ENCODE results near the gene ATIC. TPM values are rescaled to one million over a fixed set of nuclear protein-coding genes. Genes with fewer than 3 reads are reported as not detected.
"Not testable (repeated sequence)": the region's sequence is repeated elsewhere in the genome, so short reads cannot be mapped to it uniquely, and the experiment has no call there.

Gene ATIC
- total RNA-seq, 2 experiments from 2014 or later: 143 to 179 TPM

- Mint-ChIP-seq H3K27ac (no peak overlapping the region), H3K9me3 (no peaks in the 10 kb centered on the region), H3K4me3 (no peak overlapping the region), H3K36me3 (ENCODE audit: low read depth) (peaks cover 15% of the 10 kb centered on the region), H3K27me3 (no peaks in the 10 kb centered on the region), H3K4me1 (no peaks in the 10 kb centered on the region)
- ChIA-PET POLR2A (no interaction called here), CTCF (interaction anchor here (1.2 kb wide), 1 partner anchor 34 kb away, joined by 5 read pairs; no protein-coding TSS in a partner anchor)
- DNase-seq: no peak
Measured at GRCh38 chr2:215358891-215359575, 47.2 kb downstream of the ATIC start.

- no peak overlapping the region for H3K27ac Mint-ChIP-seq
- no peaks in the 10 kb centered on the region for H3K9me3 Mint-ChIP-seq
- DNase-seq: no peak
- ChIA-PET POLR2A (no interaction called here), CTCF (interaction anchor here (1.2 kb wide), 1 partner anchor 34 kb away, joined by 5 read pairs; no protein-coding TSS in a partner anchor)
- no peaks in the 10 kb centered on the region for H3K27me3 Mint-ChIP-seq
- no peaks in the 10 kb centered on the region for H3K4me1 Mint-ChIP-seq
- H3K36me3 Mint-ChIP-seq (ENCODE audit: low read depth): peaks cover 15% of the 10 kb centered on the region
- H3K4me3 Mint-ChIP-seq: no peak overlapping the region
Measured at GRCh38 chr2:215359576-215359922, 47.7 kb downstream of the ATIC start.

- not testable (repeated sequence) for H3K27me3 Mint-ChIP-seq, H3K9me3 Mint-ChIP-seq
Measured at GRCh38 chr2:215360059-215360458, 48.2 kb downstream of the ATIC start.

GRCh38 chr2:215360596-215360995 is 48.7 kb downstream of the ATIC start:
- no peak overlapping the region for H3K27ac Mint-ChIP-seq
- DNase-seq: no peak
- H3K36me3 Mint-ChIP-seq (ENCODE audit: low read depth): peaks cover 15% of the 10 kb centered on the region
- H3K9me3 Mint-ChIP-seq: no peaks in the 10 kb centered on the region
- ChIA-PET CTCF (no interaction called here), POLR2A (no interaction called here)
- H3K4me1 Mint-ChIP-seq: no peaks in the 10 kb centered on the region
- no peaks in the 10 kb centered on the region for H3K27me3 Mint-ChIP-seq
- H3K4me3 Mint-ChIP-seq: no peak overlapping the region

More at GRCh38 chr2:215360059-215360458, 48.2 kb downstream of the ATIC start:
- POLR2A ChIA-PET, DNase-seq, CTCF ChIA-PET, H3K27ac Mint-ChIP-seq, H3K4me3 Mint-ChIP-seq, H3K4me1 Mint-ChIP-seq: not testable (repeated sequence)
- peaks cover 15% of the 10 kb centered on the region for H3K36me3 Mint-ChIP-seq (ENCODE audit: low read depth)

GRCh38 chr2:215361211-215361875 is 49.5 kb downstream of the ATIC start:
- H3K36me3 Mint-ChIP-seq (ENCODE audit: low read depth): peaks cover 16% of the 10 kb centered on the region
- H3K9me3 Mint-ChIP-seq: no peaks in the 10 kb centered on the region
- no peaks in the 10 kb centered on the region for H3K27me3 Mint-ChIP-seq
- CTCF ChIA-PET: no interaction called here
- no peak overlapping the region for H3K27ac Mint-ChIP-seq
- DNase-seq: no peak
- H3K4me3 Mint-ChIP-seq: no peak overlapping the region
- H3K4me1 Mint-ChIP-seq: no peaks in the 10 kb centered on the region
- POLR2A ChIA-PET: no interaction called here

GRCh38 chr2:215361876-215362561 is 50.2 kb downstream of the ATIC start:
- H3K4me3 Mint-ChIP-seq: no peak overlapping the region
- CTCF ChIA-PET: no interaction called here
- H3K4me1 Mint-ChIP-seq: no peaks in the 10 kb centered on the region
- H3K27me3 Mint-ChIP-seq: no peaks in the 10 kb centered on the region
- DNase-seq: no peak
- POLR2A ChIA-PET: no interaction called here
- no peaks in the 10 kb centered on the region for H3K9me3 Mint-ChIP-seq
- H3K27ac Mint-ChIP-seq: no peak overlapping the region
- peaks cover 17% of the 10 kb centered on the region for H3K36me3 Mint-ChIP-seq (ENCODE audit: low read depth)

GRCh38 chr2:215362562-215362904 is 50.7 kb downstream of the ATIC start:
- no peak for DNase-seq
- Mint-ChIP-seq H3K36me3 (ENCODE audit: low read depth) (peaks cover 17% of the 10 kb centered on the region), H3K27me3 (no peaks in the 10 kb centered on the region), H3K4me3 (no peak overlapping the region), H3K4me1 (no peaks in the 10 kb centered on the region), H3K9me3 (no peaks in the 10 kb centered on the region), H3K27ac (no peak overlapping the region)
- ChIA-PET POLR2A (no interaction called here), CTCF (no interaction called here)

GRCh38 chr2:215363039-215363438 is 51.2 kb downstream of the ATIC start:
- CTCF ChIA-PET: no interaction called here
- H3K27ac Mint-ChIP-seq: no peak overlapping the region
- POLR2A ChIA-PET: no interaction called here
- H3K4me3 Mint-ChIP-seq: no peak overlapping the region
- H3K27me3 Mint-ChIP-seq: no peaks in the 10 kb centered on the region
- DNase-seq: no peak
- no peaks in the 10 kb centered on the region for H3K9me3 Mint-ChIP-seq
- peaks cover 19% of the 10 kb centered on the region for H3K36me3 Mint-ChIP-seq (ENCODE audit: low read depth)
- H3K4me1 Mint-ChIP-seq: no peaks in the 10 kb centered on the region

- H3K36me3 Mint-ChIP-seq (ENCODE audit: low read depth): peaks cover 19% of the 10 kb centered on the region
- H3K27ac Mint-ChIP-seq: no peak overlapping the region
- no peaks in the 10 kb centered on the region for H3K27me3 Mint-ChIP-seq
Measured at GRCh38 chr2:215363461-215364156, 51.8 kb downstream of the ATIC start.

GRCh38 chr2:215364157-215365155 is 52.6 kb downstream of the ATIC start:
- POLR2A ChIA-PET: no interaction called here
- CTCF ChIA-PET: no interaction called here
- Mint-ChIP-seq H3K27me3 (no peaks in the 10 kb centered on the region), H3K36me3 (ENCODE audit: low read depth) (peaks cover 19% of the 10 kb centered on the region), H3K4me1 (no peaks in the 10 kb centered on the region), H3K4me3 (no peak overlapping the region), H3K27ac (no peak overlapping the region), H3K9me3 (no peaks in the 10 kb centered on the region)
- no peak for DNase-seq

More at GRCh38 chr2:215363461-215364156, 51.8 kb downstream of the ATIC start:
- Mint-ChIP-seq H3K9me3 (no peaks in the 10 kb centered on the region), H3K4me3 (no peak overlapping the region), H3K4me1 (no peaks in the 10 kb centered on the region)
- POLR2A ChIA-PET: no interaction called here
- no peak for DNase-seq
- CTCF ChIA-PET: no interaction called here

- DNase-seq: no peak
- ChIA-PET CTCF (no interaction called here), POLR2A (no interaction called here)
- H3K36me3 Mint-ChIP-seq (ENCODE audit: low read depth): peaks cover 20% of the 10 kb centered on the region
- H3K27me3 Mint-ChIP-seq: no peaks in the 10 kb centered on the region
- H3K4me3 Mint-ChIP-seq: no peak overlapping the region
- no peaks in the 10 kb centered on the region for H3K9me3 Mint-ChIP-seq
- no peaks in the 10 kb centered on the region for H3K4me1 Mint-ChIP-seq
- no peak overlapping the region for H3K27ac Mint-ChIP-seq
Measured at GRCh38 chr2:215365184-215365658, 53.4 kb downstream of the ATIC start.

- ChIA-PET CTCF (no interaction called here), POLR2A (no interaction called here)
- Mint-ChIP-seq H3K9me3 (no peaks in the 10 kb centered on the region), H3K4me3 (no peak overlapping the region), H3K36me3 (ENCODE audit: low read depth) (peaks cover 21% of the 10 kb centered on the region), H3K27me3 (no peaks in the 10 kb centered on the region), H3K27ac (no peak overlapping the region), H3K4me1 (no peaks in the 10 kb centered on the region)
- no peak for DNase-seq
Measured at GRCh38 chr2:215366440-215367032, 54.7 kb downstream of the ATIC start.
